H9 (cell line): ENCODE measurements around the gene ATP1A4. TPM values are rescaled to one million over a fixed set of nuclear protein-coding genes. Genes with fewer than 3 reads are reported as not detected.

ENCODE experiments used
- DNase-seq: peaks from one replicate; pipeline ENCODE4 v3.0.0-alpha.2; 2017
- H2AFZ ChIP-seq: one replicate; pipeline ENCODE4 v1.6.1; 2013; ENCODE audit warnings: mild to moderate bottlenecking, low read length, control low read depth, moderate library complexity
- H2AK5ac ChIP-seq: 2 replicates; pipeline ENCODE4 v1.6.1; 2013; ENCODE audit warnings: low read length, control low read depth, mixed read lengths; ENCODE audit not compliant: insufficient read length
- H2BK120ac ChIP-seq: one replicate; pipeline ENCODE4 v1.6.1; 2013; ENCODE audit warnings: low read depth, mild to moderate bottlenecking, low read length, control low read depth, inconsistent platforms; ENCODE audit not compliant: poor library complexity, severe bottlenecking
- H2BK12ac ChIP-seq: 2 replicates; pipeline ENCODE4 v1.6.1; 2013; ENCODE audit warnings: low read length, control low read depth, mixed read lengths, low read depth; ENCODE audit not compliant: insufficient read length
- H2BK15ac ChIP-seq: 2 replicates; pipeline ENCODE4 v1.6.1; 2013; ENCODE audit warnings: low read depth, low read length, control low read depth
- H2BK20ac ChIP-seq: one replicate; pipeline ENCODE4 v1.6.1; 2013; ENCODE audit warnings: low read depth, mild to moderate bottlenecking, low read length, control low read depth, inconsistent platforms; ENCODE audit not compliant: poor library complexity, severe bottlenecking
- H2BK5ac ChIP-seq: 2 replicates; pipeline ENCODE4 v1.6.1; 2013; ENCODE audit warnings: low read length, control low read depth, mixed read lengths; ENCODE audit not compliant: insufficient read length
- H3K14ac ChIP-seq: 2 replicates; pipeline ENCODE4 v1.6.1; 2013; ENCODE audit warnings: low read length, control low read depth; ENCODE audit not compliant: insufficient read depth
- H3K18ac ChIP-seq: 2 replicates; pipeline ENCODE4 v1.6.1; 2013; ENCODE audit warnings: low read depth, mild to moderate bottlenecking, mixed read lengths, low read length, control low read depth; ENCODE audit not compliant: insufficient read length
- H3K23ac ChIP-seq: 2 replicates; pipeline ENCODE4 v1.6.1; 2013; ENCODE audit warnings: low read length, control low read depth, mixed read lengths, low read depth; ENCODE audit not compliant: insufficient read length
- H3K23me2 ChIP-seq: 2 replicates; pipeline ENCODE4 v1.6.1; 2013; ENCODE audit warnings: low read depth, mild to moderate bottlenecking, mixed read lengths, low read length, control low read depth; ENCODE audit not compliant: insufficient read length, poor library complexity, severe bottlenecking
- H3K27ac ChIP-seq: 2 replicates; pipeline ENCODE4 v1.5.1; 2013; ENCODE audit warnings: low read length, control low read depth, mixed read lengths, low read depth; ENCODE audit not compliant: insufficient read length
- H3K27me3 ChIP-seq: 2 replicates; pipeline ENCODE4 v1.6.1; 2013; ENCODE audit warnings: low read length, control low read depth, inconsistent platforms; ENCODE audit not compliant: insufficient read depth
- H3K4ac ChIP-seq: 2 replicates; pipeline ENCODE4 v1.6.1; 2013; ENCODE audit warnings: low read depth, mild to moderate bottlenecking, control low read depth, inconsistent platforms, low read length, moderate library complexity
- H3K4me1 ChIP-seq: 2 replicates; pipeline ENCODE4 v1.6.1; 2013; ENCODE audit warnings: low read length, control low read depth, inconsistent platforms; ENCODE audit not compliant: insufficient read depth
- H3K4me2 ChIP-seq: 2 replicates; pipeline ENCODE4 v1.6.1; 2013; ENCODE audit warnings: low read length, control low read depth, mixed read lengths; ENCODE audit not compliant: insufficient read length, insufficient read depth
- H3K56ac ChIP-seq: 2 replicates; pipeline ENCODE4 v1.6.1; 2013; ENCODE audit warnings: low read depth, mild to moderate bottlenecking, mixed read lengths, low read length, control low read depth; ENCODE audit not compliant: insufficient read length
- H3K79me1 ChIP-seq: 2 replicates; pipeline ENCODE4 v1.6.1; 2013; ENCODE audit warnings: low read depth, mild to moderate bottlenecking, moderate library complexity, low read length, control low read depth, inconsistent platforms; ENCODE audit not compliant: insufficient read depth, poor library complexity, severe bottlenecking
- H3K79me2 ChIP-seq: 2 replicates; pipeline ENCODE4 v1.6.1; 2013; ENCODE audit warnings: low read length, control low read depth, inconsistent platforms; ENCODE audit not compliant: insufficient read depth
- H3K9ac ChIP-seq: 2 replicates; pipeline ENCODE4 v1.6.1; 2013; ENCODE audit warnings: low read length, control low read depth, mixed read lengths; ENCODE audit not compliant: insufficient read length; ENCODE audit errors: extremely low read depth
- H3K9me3 ChIP-seq: one replicate; pipeline ENCODE4 v1.6.1; 2013; ENCODE audit warnings: low read depth, low read length, inconsistent platforms; ENCODE audit not compliant: control insufficient read depth
- H3T11ph ChIP-seq: one replicate; pipeline ENCODE4 v1.6.1; 2013; ENCODE audit warnings: mild to moderate bottlenecking, low read length, control low read depth, inconsistent platforms
- H4K20me1 ChIP-seq: one replicate; pipeline ENCODE4 v1.6.1; 2013; ENCODE audit not compliant: control insufficient read depth, insufficient read length, insufficient read depth
- H4K5ac ChIP-seq: 2 replicates; pipeline ENCODE4 v1.6.1; 2013; ENCODE audit warnings: low read depth, mild to moderate bottlenecking, mixed read lengths, low read length, control low read depth; ENCODE audit not compliant: insufficient read length
- H4K8ac ChIP-seq: replicated peaks from 2 replicates; pipeline ENCODE4 v1.6.1; 2013; ENCODE audit warnings: low read length, control low read depth, mixed read lengths, low read depth; ENCODE audit not compliant: insufficient read length
- H4K91ac ChIP-seq: 2 replicates; pipeline ENCODE4 v1.6.1; 2013; ENCODE audit warnings: low read depth, mild to moderate bottlenecking, moderate library complexity, mixed read lengths, low read length, control low read depth; ENCODE audit not compliant: insufficient read length
- H3K27ac Mint-ChIP-seq, 3 experiments: 2 replicates in 2 of 3; 3 replicates in 1 of 3; pipeline ENCODE4 v1.8.0; 2020 to 2021; ENCODE audit warnings: mixed read lengths in 3 of 3, mild to moderate bottlenecking in 1 of 3, moderate library complexity in 1 of 3
- H3K27me3 Mint-ChIP-seq: 2 replicates; pipeline ENCODE4 v1.8.0; 2021; ENCODE audit warnings: low read depth, mild to moderate bottlenecking, moderate library complexity, mixed read lengths
- H3K36me3 Mint-ChIP-seq, 3 experiments: 2 replicates in 2 of 3; 3 replicates in 1 of 3; pipeline ENCODE4 v1.8.0; 2020 to 2021; ENCODE audit warnings: low read depth in 3 of 3, mixed read lengths in 3 of 3; ENCODE audit not compliant: insufficient read depth in 1 of 3
- H3K4me1 Mint-ChIP-seq, 2 experiments: 2 replicates each; pipeline ENCODE4 v1.8.0; 2020; ENCODE audit warnings: mixed read lengths in 2 of 2
- H3K4me3 Mint-ChIP-seq, 2 experiments: 2 replicates in 1 of 2; 3 replicates in 1 of 2; pipeline ENCODE4 v1.8.0; 2020 to 2021; ENCODE audit warnings: mild to moderate bottlenecking in 2 of 2, mixed read lengths in 2 of 2, moderate library complexity in 1 of 2
- H3K9me3 Mint-ChIP-seq, 2 experiments: 2 replicates in 1 of 2; 3 replicates in 1 of 2; pipeline ENCODE4 v1.8.0; 2020; ENCODE audit warnings: mild to moderate bottlenecking in 2 of 2, mixed read lengths in 2 of 2, moderate library complexity in 1 of 2
- CTCF ChIP-seq: fragments of 200-600 bp; sonication (generic); conservative IDR thresholded peaks from 3 replicates; pipeline ENCODE4 v1.8.0; 2021; ENCODE audit warnings: antibody characterized with exemption, mild to moderate bottlenecking
- WGBS: extraction: QIAGEN DNeasy Blood & Tissue Kit; methylation state at CpG from one replicate; pipeline ENCODE4 v1.1.7; 2013; ENCODE audit warnings: missing lambda C conversion rate, low lambda C conversion rate, mixed read lengths; ENCODE audit not compliant: insufficient read length; ENCODE audit errors: extremely low coverage; 5-methylcytosine and 5-hydroxymethylcytosine counted together
- total RNA-seq: library from RNA; stranded (reverse); gene quantifications from 2 replicates; pipeline ENCODE4 v1.2.1, GENCODE V29; 2021

Gene ATP1A4
- total RNA-seq, 1 experiment from 2014 or later, result 0.20 TPM

- Histone ChIP-seq H2BK20ac (no peak overlapping the region), H2BK15ac (no peak overlapping the region), H4K20me1 (no peaks in the 10 kb centered on the region), H3K9ac (no peak overlapping the region), H4K8ac (no peak overlapping the region), H3K56ac (no peak overlapping the region), H3K27ac (no peak overlapping the region), H3T11ph (no peak overlapping the region), H4K91ac (no peak overlapping the region), H2BK120ac (no peak overlapping the region), H2BK12ac (no peak overlapping the region), H3K23ac (no peak overlapping the region), H3K79me1 (no peaks in the 10 kb centered on the region), H3K18ac (no peak overlapping the region), H3K14ac (no peak overlapping the region), H3K4ac (no peak overlapping the region), H2AFZ (no peak overlapping the region), H3K9me3 (no peaks in the 10 kb centered on the region), H3K4me2 (no peak overlapping the region), H3K27me3 (no peaks in the 10 kb centered on the region), H3K4me1 (peaks cover 17% of the 10 kb centered on the region; the same call in 1 of the 2 replicates), H2AK5ac (no peak overlapping the region), H4K5ac (no peak overlapping the region), H3K23me2 (no peaks in the 10 kb centered on the region), H2BK5ac (no peak overlapping the region), H3K79me2 (no peaks in the 10 kb centered on the region)
- no peak for DNase-seq
- Mint-ChIP-seq H3K27ac (no peak overlapping the region), H3K36me3 (no peaks in the 10 kb centered on the region), H3K27me3 (peaks cover 40% of the 10 kb centered on the region), H3K9me3 (no peaks in the 10 kb centered on the region; a peak in 1 of 5 replicates), H3K4me1 (peaks cover 40 to 51% of the 10 kb centered on the region in 2 experiments), H3K4me3 (no peak overlapping the region; a peak in 1 of 5 replicates)
- WGBS, result no CpG with 5 or more reads among the region's 12 CpGs
- TF ChIP-seq CTCF, result no peak
Measured at GRCh38 chr1:160166166-160166868, 14.9 kb downstream of the ATP1A4 start.
